Mesendoderm (in vitro differentiated cells): ENCODE measurements around the gene MPPED1.

ENCODE experiments used
- DNase-seq: peaks from one replicate; pipeline ENCODE4 v3.0.0; 2013
- H2AK5ac ChIP-seq: 2 replicates; pipeline ENCODE4 v1.6.1; 2013; ENCODE audit warnings: low read length, inconsistent platforms
- H2BK120ac ChIP-seq: 2 replicates; pipeline ENCODE4 v1.6.1; 2013; ENCODE audit warnings: low read depth, mild to moderate bottlenecking, low read length, moderate library complexity, mixed read lengths
- H2BK15ac ChIP-seq: replicated peaks from 2 replicates; pipeline ENCODE4 v1.6.1; 2013; ENCODE audit warnings: low read depth, mild to moderate bottlenecking, moderate library complexity
- H2BK5ac ChIP-seq: 2 replicates; pipeline ENCODE4 v1.6.1; 2013; ENCODE audit warnings: low read length, inconsistent platforms
- H3K18ac ChIP-seq: 2 replicates; pipeline ENCODE4 v1.6.1; 2013; ENCODE audit warnings: mild to moderate bottlenecking, low read length, mixed read lengths
- H3K23ac ChIP-seq: one replicate; pipeline ENCODE4 v1.6.1; 2013; ENCODE audit warnings: low read length
- H3K27ac ChIP-seq: 2 replicates; pipeline ENCODE4 v1.5.1; 2013; ENCODE audit warnings: low read depth, mild to moderate bottlenecking, inconsistent platforms, low read length, moderate library complexity
- H3K27me3 ChIP-seq: 2 replicates; pipeline ENCODE4 v1.6.1; 2013; ENCODE audit warnings: low read length, control low read depth, mild to moderate bottlenecking, inconsistent platforms; ENCODE audit not compliant: insufficient read depth, poor library complexity
- H3K36me3 ChIP-seq: 2 replicates; pipeline ENCODE4 v1.6.1; 2013; ENCODE audit warnings: low read length, inconsistent platforms; ENCODE audit not compliant: control insufficient read depth, insufficient read depth
- H3K4ac ChIP-seq: one replicate; pipeline ENCODE4 v1.6.1; 2013; ENCODE audit warnings: low read depth, mild to moderate bottlenecking, low read length, moderate library complexity
- H3K4me1 ChIP-seq: 2 replicates; pipeline ENCODE4 v1.6.1; 2013; ENCODE audit warnings: low read depth, low read length, inconsistent platforms; ENCODE audit not compliant: control insufficient read depth
- H3K4me2 ChIP-seq: 2 replicates; pipeline ENCODE4 v1.6.1; 2013; ENCODE audit warnings: low read length
- H3K4me3 ChIP-seq: 2 replicates; pipeline ENCODE4 v1.5.1; 2013; ENCODE audit warnings: mild to moderate bottlenecking, low read length
- H3K56ac ChIP-seq: one replicate; pipeline ENCODE4 v1.6.1; 2013; ENCODE audit warnings: low read length
- H3K79me1 ChIP-seq: 2 replicates; pipeline ENCODE4 v1.6.1; 2013; ENCODE audit warnings: low read length, inconsistent platforms
- H3K79me2 ChIP-seq: 2 replicates; pipeline ENCODE4 v1.6.1; 2013; ENCODE audit warnings: mild to moderate bottlenecking, low read length; ENCODE audit not compliant: control insufficient read depth, insufficient read depth
- H3K9ac ChIP-seq: 2 replicates; pipeline ENCODE4 v1.6.1; 2013; ENCODE audit warnings: low read length, inconsistent platforms
- H4K5ac ChIP-seq: one replicate; pipeline ENCODE4 v1.6.1; 2013; ENCODE audit warnings: low read length
- H4K8ac ChIP-seq: one replicate; pipeline ENCODE4 v1.6.1; 2013; ENCODE audit warnings: low read depth, mild to moderate bottlenecking, control low read depth, low read length, moderate library complexity
- WGBS: extraction: QIAGEN DNeasy Blood & Tissue Kit; methylation state at CpG from one replicate; pipeline ENCODE4 v1.1.7; 2013; ENCODE audit warnings: low lambda C conversion rate, missing lambda C conversion rate; ENCODE audit not compliant: insufficient coverage; ENCODE audit errors: extremely low coverage; 5-methylcytosine and 5-hydroxymethylcytosine counted together

Gene MPPED1

DNA sequence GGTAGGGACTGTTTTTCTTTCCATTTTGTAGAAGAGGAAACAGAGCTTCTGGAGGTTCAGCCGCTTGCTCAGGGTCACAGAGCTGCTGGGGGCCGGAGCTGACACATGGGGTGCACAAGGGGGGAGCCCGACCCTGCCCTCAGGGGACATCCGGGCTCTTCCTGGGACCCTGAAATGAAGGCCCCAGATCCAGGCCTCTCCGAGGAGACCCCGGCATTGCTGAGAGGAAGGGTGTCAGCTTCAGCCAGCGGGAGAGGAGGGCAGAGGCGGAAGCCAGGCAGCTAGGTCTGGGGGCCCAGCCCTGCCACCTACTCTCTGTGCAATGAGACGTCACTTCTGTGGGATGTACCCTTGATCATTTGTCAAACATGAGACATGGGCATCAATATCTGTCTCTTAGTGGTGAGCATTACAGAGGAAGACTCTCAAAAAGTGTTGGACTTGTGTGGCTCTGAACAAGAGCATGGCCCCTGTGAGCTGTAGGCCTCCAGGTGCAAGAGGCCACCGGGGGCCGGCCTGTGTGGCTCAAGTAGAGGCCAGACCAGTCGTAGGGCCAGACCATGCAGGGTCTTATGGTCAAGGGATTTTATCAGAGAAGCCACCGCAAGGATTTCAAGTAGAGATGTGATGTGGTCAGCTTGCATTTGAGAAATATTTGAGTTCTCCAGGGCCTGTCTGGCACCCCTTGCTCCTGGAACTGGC is 10.3 kb downstream of the MPPED1 start:
- no peaks in the 10 kb centered on the region for H3K4me1 ChIP-seq
- no peak overlapping the region for H2BK120ac ChIP-seq
- no peak overlapping the region for H4K8ac ChIP-seq
- no peaks in the 10 kb centered on the region for H3K27me3 ChIP-seq
- H2BK5ac ChIP-seq, result no peak overlapping the region
- H3K56ac ChIP-seq, result no peak overlapping the region
- H3K9ac ChIP-seq, result no peak overlapping the region
- H3K18ac ChIP-seq, result no peak overlapping the region
- H3K4ac ChIP-seq, result no peak overlapping the region
- no peak overlapping the region for H3K4me3 ChIP-seq
- no peaks in the 10 kb centered on the region for H3K36me3 ChIP-seq
- no peak overlapping the region for H2AK5ac ChIP-seq
- H3K79me1 ChIP-seq, result no peaks in the 10 kb centered on the region
- no peak overlapping the region for H3K27ac ChIP-seq
- no CpG with 5 or more reads among the region's 13 CpGs for WGBS
- no peak overlapping the region for H4K5ac ChIP-seq
- no peak overlapping the region for H3K4me2 ChIP-seq
- DNase-seq, result no peak
- no peak overlapping the region for H2BK15ac ChIP-seq
- no peak overlapping the region for H3K23ac ChIP-seq
- H3K79me2 ChIP-seq, result no peaks in the 10 kb centered on the region

DNA sequence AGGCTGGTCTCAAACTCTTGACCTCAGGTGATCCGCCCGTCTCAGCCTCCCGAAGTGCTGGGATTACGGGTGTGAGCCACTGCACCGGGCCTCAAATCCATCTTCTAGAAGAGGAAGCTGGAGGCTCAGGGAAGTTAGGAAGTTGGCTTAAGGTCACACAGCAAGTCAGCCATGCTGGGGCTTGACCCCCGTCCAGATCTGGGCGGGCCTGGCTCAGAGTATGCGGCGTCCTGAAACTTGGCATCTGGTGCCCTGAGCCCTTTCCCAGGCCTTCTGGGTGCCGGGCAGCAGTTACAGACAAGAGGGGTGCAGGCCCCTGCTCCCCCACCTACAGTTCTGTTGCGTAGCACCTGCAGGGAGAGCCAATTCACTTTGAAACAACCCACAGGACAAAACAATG is 11.2 kb downstream of the MPPED1 start:
- Histone ChIP-seq H3K9ac (no peak overlapping the region), H3K23ac (no peak overlapping the region), H2BK5ac (no peak overlapping the region), H2AK5ac (no peak overlapping the region), H3K79me1 (no peaks in the 10 kb centered on the region), H3K79me2 (no peaks in the 10 kb centered on the region), H3K4ac (no peak overlapping the region), H3K27me3 (no peaks in the 10 kb centered on the region), H3K4me3 (no peak overlapping the region), H3K27ac (no peak overlapping the region), H3K56ac (no peak overlapping the region), H4K5ac (no peak overlapping the region), H3K18ac (no peak overlapping the region), H3K36me3 (no peaks in the 10 kb centered on the region), H2BK15ac (no peak overlapping the region), H3K4me1 (no peaks in the 10 kb centered on the region), H4K8ac (no peak overlapping the region), H2BK120ac (no peak overlapping the region), H3K4me2 (no peak overlapping the region)
- no CpG with 5 or more reads among the region's 11 CpGs for WGBS
- DNase-seq, result no peak

DNA sequence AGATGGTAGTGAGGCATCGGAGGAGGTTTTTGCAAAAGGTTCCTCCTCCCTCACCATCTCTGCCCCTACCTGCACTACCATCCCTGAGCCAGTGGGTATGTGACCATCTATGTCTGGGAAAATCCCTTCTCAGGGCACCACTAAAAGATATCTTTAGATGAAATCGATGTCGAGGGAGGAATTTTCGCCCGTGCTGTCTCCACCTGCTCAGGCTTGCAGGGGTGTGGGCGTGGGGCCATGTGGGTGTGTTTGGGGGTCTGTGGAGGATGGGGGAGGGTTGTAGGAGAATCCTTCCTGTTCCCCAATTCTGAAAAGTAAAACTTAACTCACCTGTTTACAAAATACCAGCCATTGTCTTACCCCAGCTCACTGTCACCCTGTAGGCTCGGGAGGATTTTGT is 12.4 kb downstream of the MPPED1 start:
- WGBS, result no CpG with 5 or more reads among the region's 7 CpGs
- no peak overlapping the region for H3K9ac ChIP-seq
- no peak for DNase-seq

DNA sequence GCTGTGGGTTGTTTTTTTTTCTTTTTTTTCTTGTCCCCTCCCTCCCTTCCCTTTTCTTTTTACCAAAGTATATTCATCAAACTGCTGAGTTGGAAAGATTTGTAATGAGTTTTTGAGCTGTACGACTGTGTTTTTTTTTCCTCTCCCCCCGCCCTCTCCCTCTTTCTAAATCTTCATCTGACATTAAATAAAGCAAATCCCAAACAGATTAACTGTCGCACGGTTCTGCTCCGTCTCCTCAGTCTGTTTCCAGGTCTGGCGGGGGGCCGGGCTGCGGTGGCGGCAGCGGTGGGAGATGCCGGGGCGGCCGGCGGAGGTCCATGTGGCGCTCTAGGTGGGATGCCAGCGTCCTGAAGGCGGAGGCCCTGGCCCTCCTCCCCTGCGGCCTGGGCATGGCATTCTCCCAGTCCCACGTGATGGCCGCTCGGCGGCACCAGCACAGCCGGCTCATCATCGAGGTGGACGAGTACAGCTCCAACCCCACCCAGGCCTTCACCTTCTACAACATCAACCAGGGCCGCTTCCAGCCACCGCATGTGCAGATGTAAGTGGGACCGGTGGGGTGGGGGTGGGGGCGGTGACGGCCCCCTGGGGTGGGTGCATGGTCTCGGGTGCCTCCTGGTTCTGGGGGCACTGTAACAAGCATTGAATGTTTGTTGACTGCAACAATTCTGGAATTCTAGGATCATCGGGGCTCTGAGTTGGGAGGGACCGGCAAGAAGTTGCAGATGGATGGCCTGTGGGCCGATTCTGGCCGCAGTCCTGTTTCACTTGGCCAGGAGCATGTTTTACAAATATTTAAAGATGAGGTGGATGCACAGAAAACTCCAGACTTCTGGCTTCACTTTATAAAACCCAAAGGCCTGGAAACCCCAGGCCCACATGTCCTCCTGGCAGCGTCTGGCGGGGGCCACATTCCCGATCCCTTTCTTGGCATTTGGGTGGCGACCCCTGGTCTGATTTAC is 13.1 kb downstream of the MPPED1 start:
- Histone ChIP-seq H3K27ac (no peak overlapping the region), H3K23ac (no peak overlapping the region), H2BK15ac (no peak overlapping the region), H3K79me2 (no peaks in the 10 kb centered on the region), H3K9ac (no peak overlapping the region), H3K79me1 (no peaks in the 10 kb centered on the region), H3K4me2 (no peak overlapping the region), H3K18ac (no peak overlapping the region), H3K56ac (no peak overlapping the region), H4K8ac (no peak overlapping the region), H3K4me3 (no peak overlapping the region), H3K4me1 (no peaks in the 10 kb centered on the region), H2AK5ac (no peak overlapping the region), H3K36me3 (no peaks in the 10 kb centered on the region), H2BK120ac (no peak overlapping the region), H2BK5ac (no peak overlapping the region), H3K4ac (no peak overlapping the region), H4K5ac (no peak overlapping the region), H3K27me3 (no peaks in the 10 kb centered on the region)
- DNase-seq, result no peak
- no CpG with 5 or more reads among the region's 39 CpGs for WGBS

More for the DNA sequence above, 12.4 kb downstream of the MPPED1 start:
- H3K56ac ChIP-seq, result no peak overlapping the region
- no peak overlapping the region for H3K23ac ChIP-seq
- no peak overlapping the region for H4K5ac ChIP-seq
- no peaks in the 10 kb centered on the region for H3K79me2 ChIP-seq
- no peaks in the 10 kb centered on the region for H3K4me1 ChIP-seq
- H3K27me3 ChIP-seq, result no peaks in the 10 kb centered on the region
- H3K79me1 ChIP-seq, result no peaks in the 10 kb centered on the region
- no peak overlapping the region for H3K18ac ChIP-seq
- no peak overlapping the region for H3K4me3 ChIP-seq
- H4K8ac ChIP-seq, result no peak overlapping the region
- no peak overlapping the region for H2AK5ac ChIP-seq
- no peak overlapping the region for H3K4ac ChIP-seq
- no peak overlapping the region for H3K27ac ChIP-seq
- H2BK5ac ChIP-seq, result no peak overlapping the region
- H3K36me3 ChIP-seq, result no peaks in the 10 kb centered on the region
- no peak overlapping the region for H3K4me2 ChIP-seq
- no peak overlapping the region for H2BK15ac ChIP-seq
- H2BK120ac ChIP-seq, result no peak overlapping the region

DNA sequence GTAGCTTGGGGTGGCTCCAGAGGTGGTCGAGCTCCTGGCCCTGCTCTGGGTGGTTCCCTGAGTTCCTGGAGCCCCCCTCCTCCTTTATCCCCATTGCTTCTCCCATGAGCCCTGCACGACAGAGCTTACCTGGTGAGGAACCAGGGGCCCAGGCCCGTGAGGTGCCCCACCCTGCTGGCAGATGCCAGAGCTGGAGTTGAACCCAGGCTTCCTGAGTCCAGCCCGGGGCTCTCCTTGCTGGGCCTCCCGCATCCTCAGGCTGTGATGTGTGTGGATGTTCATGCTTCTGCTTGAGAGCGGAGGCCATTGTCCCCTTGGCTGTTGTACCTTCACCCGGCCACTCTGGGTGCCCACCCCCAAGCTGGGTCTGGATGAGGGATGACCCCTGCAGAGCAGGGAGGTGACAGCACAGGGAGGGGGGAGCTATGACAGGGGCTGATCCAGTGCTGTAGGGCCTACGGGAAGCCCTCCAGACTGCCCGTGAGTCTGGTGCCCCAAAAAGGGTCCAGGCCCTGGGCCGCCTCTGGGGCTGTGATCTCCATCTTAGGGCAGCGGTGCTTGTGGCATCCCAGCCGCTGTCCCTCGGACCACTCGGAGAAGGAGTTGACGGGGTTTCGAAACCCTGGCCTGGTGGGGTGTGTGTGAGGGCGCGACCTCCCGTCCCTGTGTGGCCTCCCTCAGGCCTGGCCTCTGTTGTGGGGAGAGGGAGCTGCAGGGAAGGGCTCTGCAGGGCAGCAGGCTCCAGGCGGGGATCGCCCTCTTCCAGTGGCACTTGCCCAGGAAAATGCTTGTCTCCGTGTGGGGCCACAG is 14.4 kb downstream of the MPPED1 start:
- Histone ChIP-seq H2AK5ac (no peak overlapping the region), H2BK15ac (no peak overlapping the region), H3K27ac (no peak overlapping the region), H3K79me1 (no peaks in the 10 kb centered on the region), H3K9ac (no peak overlapping the region), H4K8ac (no peak overlapping the region), H2BK5ac (no peak overlapping the region), H3K4ac (no peak overlapping the region), H3K4me1 (no peaks in the 10 kb centered on the region), H3K56ac (no peak overlapping the region), H3K4me2 (no peak overlapping the region), H3K27me3 (no peaks in the 10 kb centered on the region), H4K5ac (no peak overlapping the region), H3K79me2 (no peaks in the 10 kb centered on the region), H3K23ac (no peak overlapping the region), H3K18ac (no peak overlapping the region), H3K4me3 (no peak overlapping the region), H3K36me3 (no peaks in the 10 kb centered on the region), H2BK120ac (no peak overlapping the region)
- WGBS, result no CpG with 5 or more reads among the region's 22 CpGs
- DNase-seq, result no peak
